ENCODE data around the gene OR2AG1.

- TF ChIP-seq CTCF (IDR thresholded peaks at IDR 0.05; ENCODE audit: low read depth, low read length), result no peak
- no peak for TF ChIP-seq EZH2phosphoT487 (IDR thresholded peaks at IDR 0.05; ENCODE audit: low read depth)
Measured at GRCh38 chr11:6746086-6746618, 36.7 kb upstream of the OR2AG1 start.

All from OCI-LY3 (cell line).